ENCODE results near the gene NPLOC4. TPM values are rescaled to one million over a fixed set of nuclear protein-coding genes. Genes with fewer than 3 reads are reported as not detected.

Gene NPLOC4
- total RNA-seq = 51.9 and 81.4 TPM in 2 replicates

GRCh38 chr17:81636505-81637288, at the start of gene NPLOC4, which contains the start of gene TSPAN10:
Gene NPLOC4, minus strand, starts transcription at chr17:81637112. Its CDS starts 182 bp downstream, at chr17:81636930.
Gene TSPAN10, plus strand, starts transcription at chr17:81637196. Its CDS starts 5,217 bp downstream, at chr17:81642413.
- no peak for TF ChIP-seq CTCF (conservative IDR thresholded peaks at IDR 0.05; ENCODE audit: low read depth, low read length)
- no peak for DNase-seq (ENCODE audit: low read depth)
- H3K4me3 ChIP-seq (ENCODE audit: low read depth, low read length) = peak within 1 kb of the TSS; percentile 72

- no peak overlapping the region for H3K4me3 ChIP-seq (ENCODE audit: low read depth, low read length)
- DNase-seq (ENCODE audit: low read depth) = no peak
- TF ChIP-seq CTCF (conservative IDR thresholded peaks at IDR 0.05; ENCODE audit: low read depth, low read length) = no peak
These were observed 49.7 kb upstream of the NPLOC4 start for GRCh38 chr17:81686614-81687013.

GRCh38 chr17:81685108-81685507, 48.2 kb upstream of the NPLOC4 start:
- TF ChIP-seq CTCF (conservative IDR thresholded peaks at IDR 0.05; ENCODE audit: low read depth, low read length) = no peak
- DNase-seq (ENCODE audit: low read depth) = no peak
- peak overlapping the region; percentile 96 for H3K4me3 ChIP-seq (ENCODE audit: low read depth, low read length)

GRCh38 chr17:81684442-81684911, 47.6 kb upstream of the NPLOC4 start:
- TF ChIP-seq CTCF (conservative IDR thresholded peaks at IDR 0.05; ENCODE audit: low read depth, low read length) = no peak
- peak overlapping the region; percentile 96 for H3K4me3 ChIP-seq (ENCODE audit: low read depth, low read length)
- no peak for DNase-seq (ENCODE audit: low read depth)

- TF ChIP-seq CTCF (conservative IDR thresholded peaks at IDR 0.05; ENCODE audit: low read depth, low read length) = no peak
- DNase-seq (ENCODE audit: low read depth) = peak; percentile 91
These were observed 46.9 kb upstream of the NPLOC4 start, which contains the start of the genes ARL16 and HGS for GRCh38 chr17:81683584-81684441. Gene ARL16, minus strand, starts transcription at chr17:81683797. Its CDS starts 44 bp downstream, at chr17:81683753. Gene HGS, plus strand, starts transcription at chr17:81684011. Its CDS starts 56 bp downstream, at chr17:81684067.

GRCh38 chr17:81683208-81683583, 46.3 kb upstream of the NPLOC4 start:
- TF ChIP-seq CTCF (conservative IDR thresholded peaks at IDR 0.05; ENCODE audit: low read depth, low read length) = no peak
- H3K4me3 ChIP-seq (ENCODE audit: low read depth, low read length) = peak overlapping the region; percentile 96
- no peak for DNase-seq (ENCODE audit: low read depth)

More at GRCh38 chr17:81683584-81684441, 46.9 kb upstream of the NPLOC4 start, which contains the start of the genes ARL16 and HGS:
- H3K4me3 ChIP-seq (ENCODE audit: low read depth, low read length) = peak within 1 kb of the TSS; percentile 96
